Kidney epithelial cell (primary cell): ENCODE measurements around the gene SPOCK1. TPM values are rescaled to one million over a fixed set of nuclear protein-coding genes. Genes with fewer than 3 reads are reported as not detected.
A peak's percentile ranks its signal among the peaks of the same experiment; 100 is the strongest.

ENCODE experiments used
- DNase-seq: peaks from one replicate; pipeline ENCODE4 v3.0.0-alpha.2; 2010; ENCODE audit warnings: low read depth
- H3K27me3 ChIP-seq: 2 replicates; pipeline ENCODE4 v1.6.0; 2011; ENCODE audit warnings: low read length; ENCODE audit not compliant: control insufficient read depth, insufficient read depth
- H3K36me3 ChIP-seq: 2 replicates; pipeline ENCODE4 v1.5.1; 2011; ENCODE audit warnings: low read length; ENCODE audit not compliant: control insufficient read depth, insufficient read depth
- H3K4me3 ChIP-seq: 2 replicates; pipeline ENCODE4 v1.5.1; 2011; ENCODE audit warnings: low read depth, mild to moderate bottlenecking, control low read depth, low read length
- CTCF ChIP-seq: IDR thresholded peaks from 2 replicates; pipeline ENCODE4 v1.5.1; 2011; ENCODE audit warnings: mild to moderate bottlenecking, moderate library complexity, low read length, control low read depth, inconsistent platforms; ENCODE audit not compliant: insufficient read depth, poor library complexity, severe bottlenecking
- total RNA-seq: library from RNA; depleted of rRNA; stranded (reverse); fragments of >200 nt; gene quantifications from 2 replicates; pipeline ENCODE4 v1.2.3, GENCODE V29; 2015

SPOCK1 gene
- total RNA-seq, 1 donor from 2014 or later, result 13.1 TPM

- peak; percentile 52 for DNase-seq
Observed at GRCh38 chr5:137431051-137431450, 68.1 kb downstream of the SPOCK1 start.

GRCh38 chr5:137415231-137415681 lies 83.9 kb downstream of the SPOCK1 start:
- peak; percentile 78 for DNase-seq
- Histone ChIP-seq H3K27me3 (no peaks in the 10 kb centered on the region), H3K4me3 (no peak overlapping the region), H3K36me3 (no peaks in the 10 kb centered on the region)
- TF ChIP-seq CTCF, result no peak

More at GRCh38 chr5:137431051-137431450, 68.1 kb downstream of the SPOCK1 start:
- Histone ChIP-seq H3K27me3 (no peaks in the 10 kb centered on the region), H3K36me3 (no peaks in the 10 kb centered on the region), H3K4me3 (no peak overlapping the region)
- TF ChIP-seq CTCF, result no peak

DNA sequence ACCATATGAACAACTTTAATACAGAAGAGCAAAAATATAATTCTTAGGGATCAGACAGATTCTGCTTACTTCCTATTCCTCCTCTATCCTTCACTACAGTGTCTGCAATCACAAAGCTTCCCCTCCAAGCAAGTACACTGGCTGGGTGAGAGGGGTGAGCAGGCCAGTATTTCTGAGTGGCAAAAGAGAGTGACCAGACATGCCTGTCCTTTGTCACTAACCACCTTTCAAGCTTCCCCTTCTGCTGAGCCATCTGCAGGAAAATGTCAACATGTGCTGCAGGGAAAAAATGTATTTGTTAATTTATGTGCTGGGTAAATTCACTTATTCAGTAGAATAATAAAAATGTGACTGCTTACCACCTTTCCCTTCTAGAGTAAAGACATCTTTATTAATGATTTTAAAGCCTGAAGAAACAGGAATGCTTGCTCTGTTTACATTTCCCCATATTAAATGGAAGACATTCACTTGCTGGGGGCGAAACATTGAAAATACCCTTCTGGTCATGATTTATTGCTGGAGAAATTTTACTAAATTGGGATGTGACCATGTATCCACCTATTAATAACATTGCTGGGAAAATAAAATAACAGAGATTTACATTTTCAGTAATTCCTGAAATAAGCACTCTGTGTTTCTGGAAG lies 84.9 kb downstream of the SPOCK1 start:
- Histone ChIP-seq H3K4me3 (no peak overlapping the region), H3K36me3 (no peaks in the 10 kb centered on the region), H3K27me3 (no peaks in the 10 kb centered on the region)
- no peak for TF ChIP-seq CTCF
- no peak for DNase-seq

DNA sequence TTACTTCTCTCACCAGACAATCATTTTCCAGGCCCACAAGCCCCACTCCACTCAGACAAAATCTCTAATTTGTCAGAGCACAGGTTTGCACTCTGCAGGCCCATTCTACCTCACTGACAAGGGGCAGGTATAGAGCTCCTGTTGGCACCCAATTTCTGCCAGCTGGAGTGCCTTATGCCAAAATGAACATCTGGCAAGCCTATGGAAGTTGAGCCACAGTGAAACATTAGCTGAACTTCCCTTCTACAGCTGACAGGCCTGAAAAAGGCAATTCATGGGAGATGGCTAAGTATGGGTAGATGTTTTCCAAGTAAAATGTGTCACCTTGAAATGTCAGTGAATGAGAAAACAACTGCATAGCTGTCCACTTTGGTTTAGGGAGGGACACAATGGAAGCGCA lies 87.0 kb downstream of the SPOCK1 start:
- no peak for DNase-seq
- no peak for TF ChIP-seq CTCF

GRCh38 chr5:137410234-137411010 lies 88.7 kb downstream of the SPOCK1 start:
- Histone ChIP-seq H3K4me3 (no peak overlapping the region), H3K27me3 (no peaks in the 10 kb centered on the region)

More for the DNA sequence above, 87.0 kb downstream of the SPOCK1 start:
- no peaks in the 10 kb centered on the region for H3K36me3 ChIP-seq
- H3K27me3 ChIP-seq, result no peaks in the 10 kb centered on the region
- H3K4me3 ChIP-seq, result no peak overlapping the region

More at GRCh38 chr5:137410234-137411010, 88.7 kb downstream of the SPOCK1 start:
- no peak for DNase-seq
- TF ChIP-seq CTCF, result no peak
- H3K36me3 ChIP-seq, result no peaks in the 10 kb centered on the region
